SIG-M5 treated with dmso at 0.1 percent for 504 hours (cell line): ENCODE results near the gene XCR1.
"Not testable (repeated sequence)": the region's sequence is repeated elsewhere in the genome, so short reads cannot be mapped to it uniquely, and the experiment has no call there.

Experiments used
- DNase-seq: peaks from one replicate; lab custom pipeline; 2025; ENCODE audit not compliant: unreplicated experiment; lab: John Stamatoyannopoulos, UW

Gene XCR1

DNA sequence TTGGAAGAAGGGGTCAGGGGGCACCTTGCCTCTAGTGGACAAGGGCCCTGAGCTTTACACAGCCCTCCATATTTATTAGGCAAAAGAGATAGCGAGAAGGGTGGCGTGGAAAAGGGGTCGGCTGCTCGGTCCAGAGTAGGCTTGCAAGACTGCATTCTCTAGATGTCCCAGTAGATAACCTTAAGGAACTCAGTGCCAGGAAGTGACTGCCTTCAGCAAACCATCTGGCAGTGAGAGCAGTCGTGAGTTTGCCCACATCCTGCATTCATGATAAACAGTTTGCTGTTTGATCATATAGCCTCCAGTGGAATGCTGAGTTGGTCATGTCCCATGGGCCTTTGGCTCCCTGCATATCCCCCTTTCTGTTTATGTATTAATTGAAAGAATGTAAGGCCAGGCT lies 18.9 kb upstream of the XCR1 start:
- not testable (repeated sequence) for DNase-seq

- DNase-seq = no peak
Measured at GRCh38 chr3:46038916-46039315, 11.6 kb upstream of the XCR1 start.

GRCh38 chr3:46038071-46038470 lies 10.8 kb upstream of the XCR1 start:
- not testable (repeated sequence) for DNase-seq

DNA sequence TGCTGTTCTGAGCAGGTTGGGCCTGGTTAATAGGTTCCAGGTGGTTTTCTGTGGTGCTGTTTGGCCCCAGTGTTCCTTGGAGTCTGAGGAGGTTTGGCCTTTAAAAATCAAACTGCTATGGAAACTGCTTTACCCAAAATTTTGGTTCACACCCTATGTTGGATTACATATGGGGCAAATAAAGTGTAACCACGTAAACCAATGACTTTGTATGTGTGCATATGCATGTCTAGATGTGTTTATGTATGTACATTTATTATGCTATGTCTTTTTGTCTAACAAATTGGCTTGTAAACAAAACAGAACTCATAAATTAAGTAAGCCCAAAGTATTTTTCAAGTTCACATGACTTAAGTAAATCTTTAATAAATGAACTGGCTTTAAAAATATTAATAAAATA lies 8.9 kb upstream of the XCR1 start:
- DNase-seq = no peak

- DNase-seq = no peak
Measured at GRCh38 chr3:46031747-46032146, 4.5 kb upstream of the XCR1 start.

DNA sequence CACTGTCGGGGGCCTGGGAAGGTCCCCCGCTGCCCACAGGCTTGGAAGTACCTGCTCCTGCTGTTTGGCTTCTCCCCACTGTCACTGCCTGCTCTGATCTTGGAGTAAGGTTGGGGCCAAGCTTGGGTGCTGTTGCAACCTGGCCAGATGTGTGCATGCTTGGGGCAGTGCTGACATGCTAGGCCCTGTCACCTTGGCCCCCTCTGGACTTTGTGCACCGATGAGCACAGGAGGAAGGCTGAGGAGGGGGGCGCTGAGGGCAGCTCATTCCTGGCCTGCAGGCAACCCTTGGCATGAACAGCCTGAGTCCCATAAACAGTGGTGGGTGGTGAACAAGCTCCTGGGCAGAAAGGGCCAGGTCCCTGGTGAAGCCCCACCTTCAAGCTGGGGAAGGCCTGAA lies 4.0 kb upstream of the XCR1 start:
- DNase-seq = no peak

- DNase-seq = no peak
Measured at GRCh38 chr3:46030626-46031025, 3.3 kb upstream of the XCR1 start.

GRCh38 chr3:46029953-46030543 lies 2.8 kb upstream of the XCR1 start:
- DNase-seq = peak; percentile 48

DNA sequence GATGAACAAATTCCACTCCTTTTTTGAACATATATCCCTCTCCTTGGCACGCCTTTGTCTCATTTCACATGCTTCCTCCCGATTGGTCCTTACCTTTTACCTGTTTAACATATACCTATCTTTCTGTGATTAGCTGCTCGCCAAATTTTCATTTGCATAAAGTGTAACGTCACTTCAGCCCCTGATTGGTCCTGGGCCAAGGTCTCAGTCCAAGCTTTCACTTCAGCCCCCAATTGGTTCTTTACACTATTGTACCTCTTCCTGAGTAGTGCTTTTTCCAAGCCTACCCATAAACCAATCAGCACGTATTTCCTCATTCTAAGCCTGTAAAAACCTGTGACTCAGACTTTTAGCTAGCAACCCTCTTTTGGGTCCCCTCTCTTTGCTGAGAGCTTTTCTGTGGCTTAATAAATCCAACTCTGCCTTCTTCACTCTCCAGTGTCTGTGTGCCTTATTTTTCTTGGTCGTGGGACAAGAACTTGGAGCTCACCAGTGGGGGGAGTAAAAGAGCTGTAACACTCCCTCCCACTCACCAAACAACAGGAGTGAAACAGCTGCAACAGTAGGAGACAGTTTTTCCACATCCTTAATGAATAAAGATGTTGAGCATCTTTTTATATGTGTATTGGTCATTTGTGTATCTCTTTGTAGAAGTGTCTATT lies 584 bp upstream of the XCR1 start:
- DNase-seq = peak; percentile 30

- DNase-seq = no peak
Measured at GRCh38 chr3:46025139-46025538, 2.1 kb downstream of the XCR1 start.

GRCh38 chr3:46024131-46024530 lies 3.2 kb downstream of the XCR1 start:
- no peak for DNase-seq

DNA sequence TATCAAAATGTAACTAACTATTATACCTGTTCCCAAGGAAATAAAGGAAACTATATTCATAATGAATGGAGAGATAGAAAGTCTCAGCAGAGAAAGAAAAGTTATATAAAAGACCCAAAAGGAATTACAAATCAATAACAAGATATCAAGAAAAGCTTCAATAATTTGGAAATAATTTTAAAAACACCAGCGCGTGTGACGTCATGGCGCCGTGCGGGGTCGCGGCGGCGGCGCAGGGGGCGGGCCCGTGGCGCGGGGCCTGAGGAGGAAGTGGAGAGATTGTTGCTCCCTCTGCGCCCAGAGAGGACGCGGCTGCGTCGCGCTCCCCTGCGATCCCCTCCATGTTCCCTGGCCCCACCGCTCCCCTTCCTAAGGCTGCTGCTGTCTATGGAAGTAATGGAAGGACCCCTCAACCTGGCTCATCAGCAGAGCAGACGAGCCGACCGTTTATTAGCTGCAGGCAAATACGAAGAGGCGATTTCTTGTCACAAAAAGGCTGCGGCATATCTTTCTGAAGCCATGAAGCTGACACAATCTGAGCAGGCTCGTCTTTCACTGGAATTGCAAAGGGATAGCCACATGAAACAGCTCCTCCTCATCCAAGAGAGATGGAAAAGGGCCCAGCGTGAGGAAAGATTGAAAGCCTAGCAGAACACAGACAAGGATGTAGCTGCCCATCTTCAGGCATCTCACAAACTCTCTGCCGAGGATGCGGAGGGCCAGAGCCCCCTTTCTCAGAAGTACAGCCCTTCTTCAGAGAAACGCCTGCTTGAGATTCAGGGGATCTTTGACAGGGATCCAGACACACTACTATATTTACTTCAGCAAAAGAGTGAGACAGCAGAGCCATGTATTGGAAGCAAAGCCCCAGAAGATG lies 4.1 kb downstream of the XCR1 start:
- DNase-seq = no peak

- no peak for DNase-seq
Measured at GRCh38 chr3:46021516-46021915, 5.8 kb downstream of the XCR1 start.

DNA sequence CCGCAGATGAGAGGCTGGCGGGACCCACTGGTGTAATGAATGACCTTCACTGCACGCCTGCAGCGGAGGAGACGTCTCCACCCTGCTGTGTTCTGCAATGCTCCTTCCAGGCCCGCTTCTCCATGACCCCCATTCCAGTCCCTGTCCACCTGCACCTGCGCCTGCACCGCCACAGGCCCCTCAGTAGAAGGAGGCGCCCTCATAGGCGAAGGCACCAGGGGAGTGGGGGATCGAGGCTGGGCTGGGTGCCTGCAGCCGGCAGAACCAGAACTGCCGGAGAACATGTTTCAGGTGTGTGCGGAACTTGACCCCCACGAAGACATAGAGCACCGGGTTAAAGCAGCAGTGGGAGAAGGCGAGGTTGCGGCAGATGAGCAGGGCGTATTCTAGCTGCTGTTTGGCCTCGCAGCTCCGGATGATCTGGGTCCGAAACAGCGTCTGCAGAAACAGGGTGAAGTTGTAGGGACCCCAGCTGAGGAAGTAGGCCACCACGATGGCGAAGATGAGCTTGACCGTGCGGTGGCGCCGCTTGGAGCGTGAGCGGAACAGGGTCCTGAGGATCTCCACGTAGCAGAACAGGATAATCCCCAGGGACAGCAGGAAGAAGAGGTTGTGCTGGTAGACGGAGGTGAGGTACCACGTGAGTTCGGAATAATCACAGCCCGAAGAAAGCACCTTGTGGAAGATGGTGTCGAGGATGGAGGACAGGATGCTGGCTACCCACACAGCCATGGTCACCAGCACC lies 6.3 kb downstream of the XCR1 start:
- no peak for DNase-seq

- no peak for DNase-seq
Measured at GRCh38 chr3:46019707-46020106, 7.6 kb downstream of the XCR1 start.

DNA sequence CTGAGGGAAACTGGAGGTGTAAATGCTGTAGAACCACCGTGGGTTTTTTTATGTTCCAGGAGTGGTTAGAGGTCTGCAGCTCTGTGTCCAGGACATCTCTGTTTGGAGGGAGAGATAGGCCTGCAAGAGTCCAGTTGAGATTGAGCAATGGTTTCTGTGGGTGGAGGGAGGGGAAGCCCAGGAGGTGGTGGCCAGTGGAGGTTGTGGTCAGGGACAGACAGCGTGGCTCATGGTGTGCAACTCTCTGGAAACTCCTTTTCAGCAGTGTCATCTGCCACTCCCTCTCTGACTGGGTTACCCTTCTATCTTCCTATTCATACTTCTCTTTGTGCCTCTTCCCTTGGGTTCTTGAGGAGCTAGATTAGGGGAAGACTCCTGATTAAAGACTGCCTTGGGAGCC lies 9.6 kb downstream of the XCR1 start:
- peak; percentile 13 for DNase-seq

GRCh38 chr3:46013316-46014094 lies 13.8 kb downstream of the XCR1 start:
- no peak for DNase-seq

- DNase-seq = no peak
Measured at GRCh38 chr3:46012246-46012645, 15.0 kb downstream of the XCR1 start.

DNA sequence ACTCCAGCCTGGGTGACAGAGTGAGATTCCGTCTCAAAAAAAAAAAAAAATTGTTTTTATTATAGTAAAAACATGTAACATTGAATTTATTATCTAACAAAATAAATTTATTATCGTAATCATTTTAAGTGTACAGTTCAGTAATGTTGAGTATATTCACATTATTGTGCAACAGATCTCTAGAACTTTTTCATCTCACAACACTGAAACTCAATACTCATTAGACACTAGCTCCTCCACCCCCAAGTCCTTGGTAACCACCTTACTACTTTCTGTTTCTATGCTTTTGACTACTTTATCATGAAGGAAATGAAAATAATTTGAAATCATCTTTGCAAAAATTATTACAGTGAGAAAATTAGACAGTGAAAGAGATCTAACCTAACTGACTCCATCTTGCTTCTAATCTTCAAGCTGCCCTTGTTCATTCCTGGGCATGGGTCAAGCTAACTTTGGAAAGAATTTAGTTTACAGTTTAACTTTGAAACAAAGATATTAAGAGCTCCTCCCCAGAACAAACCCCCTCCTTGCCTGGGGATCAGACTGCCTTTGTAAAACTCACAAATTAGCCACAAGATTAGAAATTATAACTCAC lies 16.7 kb downstream of the XCR1 start:
- no peak for DNase-seq

- DNase-seq = no peak
Measured at GRCh38 chr3:46008058-46008457, 19.2 kb downstream of the XCR1 start.
